Stimulated activated effector memory CD8-positive, alpha-beta T cell treated with anti-CD3 and anti-CD28 coated beads, Interleukin-12 subunit alpha, Interleukin-12 subunit beta, amount 100 ng/mL, for 72 hours (primary cell): Measurements from ENCODE around the gene PITX2.

ENCODE experiments used
- ATAC-seq: fragments of 150-1000 bp; cut with Tn5 transposase; 2 replicates; pipeline ENCODE4 v1.10.0; 2021
- DNase-seq, 2 donors: peaks; one replicate each; pipeline ENCODE4 v3.0.0; 2021 to 2022; ENCODE audit warnings: low spot score in 2 of 2
- H3K27ac Mint-ChIP-seq: one replicate; pipeline ENCODE4 v1.8.0; 2022; ENCODE audit warnings: mild to moderate bottlenecking, mixed read lengths
- H3K36me3 Mint-ChIP-seq: one replicate; pipeline ENCODE4 v1.8.0; 2022; ENCODE audit warnings: mild to moderate bottlenecking, mixed read lengths
- H3K4me1 Mint-ChIP-seq: one replicate; pipeline ENCODE4 v1.8.0; 2022; ENCODE audit warnings: mixed read lengths
- H3K4me3 Mint-ChIP-seq: one replicate; pipeline ENCODE4 v1.8.0; 2022; ENCODE audit warnings: mild to moderate bottlenecking, mixed read lengths
- H3K9me3 Mint-ChIP-seq: one replicate; pipeline ENCODE4 v1.8.0; 2022; ENCODE audit warnings: mixed read lengths

Gene PITX2

GRCh38 chr4:110630688-110631402 lies 8.0 kb upstream of the PITX2 start:
- no peak overlapping the region for H3K4me3 Mint-ChIP-seq
- no peak overlapping the region for H3K27ac Mint-ChIP-seq
- H3K4me1 Mint-ChIP-seq: peaks cover 14% of the 10 kb centered on the region
- ATAC-seq (no peak), DNase-seq (no peak)
- peaks cover 13% of the 10 kb centered on the region for H3K36me3 Mint-ChIP-seq
- no peaks in the 10 kb centered on the region for H3K9me3 Mint-ChIP-seq

- H3K36me3 Mint-ChIP-seq: peaks cover 13% of the 10 kb centered on the region
- H3K9me3 Mint-ChIP-seq: no peaks in the 10 kb centered on the region
- no peak overlapping the region for H3K27ac Mint-ChIP-seq
- ATAC-seq (no peak), DNase-seq (no peak)
- no peak overlapping the region for H3K4me3 Mint-ChIP-seq
- H3K4me1 Mint-ChIP-seq: peaks cover 14% of the 10 kb centered on the region
Observed at GRCh38 chr4:110629780-110630687, 7.2 kb upstream of the PITX2 start.

- H3K36me3 Mint-ChIP-seq: peaks cover 13% of the 10 kb centered on the region
- H3K27ac Mint-ChIP-seq: no peak overlapping the region
- H3K4me3 Mint-ChIP-seq: no peak overlapping the region
- no peak for DNase-seq
- no peaks in the 10 kb centered on the region for H3K9me3 Mint-ChIP-seq
- no peak for ATAC-seq
- H3K4me1 Mint-ChIP-seq: peaks cover 14% of the 10 kb centered on the region
Observed at GRCh38 chr4:110629214-110629754, 6.4 kb upstream of the PITX2 start.

- Mint-ChIP-seq H3K9me3 (no peaks in the 10 kb centered on the region), H3K4me3 (no peak overlapping the region), H3K36me3 (peaks cover 13% of the 10 kb centered on the region), H3K4me1 (peaks cover 14% of the 10 kb centered on the region), H3K27ac (no peak overlapping the region)
- DNase-seq (no peak), ATAC-seq (no peak)
Observed at GRCh38 chr4:110628663-110629213, 5.9 kb upstream of the PITX2 start.

GRCh38 chr4:110627977-110628662 lies 5.2 kb upstream of the PITX2 start:
- ATAC-seq: no peak
- no peak overlapping the region for H3K27ac Mint-ChIP-seq
- no peak for DNase-seq
- peaks cover 13% of the 10 kb centered on the region for H3K36me3 Mint-ChIP-seq
- H3K4me1 Mint-ChIP-seq: peaks cover 17% of the 10 kb centered on the region
- H3K4me3 Mint-ChIP-seq: no peak overlapping the region
- H3K9me3 Mint-ChIP-seq: no peaks in the 10 kb centered on the region

GRCh38 chr4:110626532-110627153 lies 3.8 kb upstream of the PITX2 start:
- H3K27ac Mint-ChIP-seq: no peak overlapping the region
- H3K9me3 Mint-ChIP-seq: no peaks in the 10 kb centered on the region
- no peak overlapping the region for H3K4me3 Mint-ChIP-seq
- peaks cover 20% of the 10 kb centered on the region for H3K4me1 Mint-ChIP-seq
- no peak for DNase-seq
- peaks cover 7% of the 10 kb centered on the region for H3K36me3 Mint-ChIP-seq
- no peak for ATAC-seq

- Mint-ChIP-seq H3K9me3 (no peaks in the 10 kb centered on the region), H3K4me1 (peaks cover 23% of the 10 kb centered on the region), H3K4me3 (no peak overlapping the region), H3K27ac (no peak overlapping the region), H3K36me3 (peaks cover 7% of the 10 kb centered on the region)
- no peak for DNase-seq
- no peak for ATAC-seq
Observed at GRCh38 chr4:110625576-110626257, 2.8 kb upstream of the PITX2 start.

- no peaks in the 10 kb centered on the region for H3K9me3 Mint-ChIP-seq
- ATAC-seq (no peak), DNase-seq (no peak)
- H3K36me3 Mint-ChIP-seq: peaks cover 3% of the 10 kb centered on the region
- no peak overlapping the region for H3K4me3 Mint-ChIP-seq
- peaks cover 23% of the 10 kb centered on the region for H3K4me1 Mint-ChIP-seq
- H3K27ac Mint-ChIP-seq: no peak overlapping the region
Observed at GRCh38 chr4:110624904-110625494, 2.1 kb upstream of the PITX2 start.

- ATAC-seq (no peak), DNase-seq (no peak)
- no peaks in the 10 kb centered on the region for H3K9me3 Mint-ChIP-seq
- no peak overlapping the region for H3K27ac Mint-ChIP-seq
- no peak overlapping the region for H3K4me3 Mint-ChIP-seq
- H3K4me1 Mint-ChIP-seq: peaks cover 28% of the 10 kb centered on the region
- no peaks in the 10 kb centered on the region for H3K36me3 Mint-ChIP-seq
Observed at GRCh38 chr4:110624398-110624780, 1.5 kb upstream of the PITX2 start.

- Mint-ChIP-seq H3K27ac (no peak overlapping the region), H3K4me3 (peak overlapping the region; percentile 58)
Observed at GRCh38 chr4:110623718-110624397, 981 bp upstream of the PITX2 start.

GRCh38 chr4:110621839-110622751 lies 782 bp downstream of the PITX2 start:
- Mint-ChIP-seq H3K9me3 (no peaks in the 10 kb centered on the region), H3K36me3 (no peaks in the 10 kb centered on the region), H3K4me3 (peak overlapping the region; percentile 58), H3K27ac (no peak overlapping the region), H3K4me1 (peaks cover 44% of the 10 kb centered on the region)
- DNase-seq (no peak), ATAC-seq (no peak)

More at GRCh38 chr4:110623718-110624397, 981 bp upstream of the PITX2 start:
- DNase-seq (no peak), ATAC-seq (no peak)
- no peaks in the 10 kb centered on the region for H3K36me3 Mint-ChIP-seq
- no peaks in the 10 kb centered on the region for H3K9me3 Mint-ChIP-seq
- peaks cover 33% of the 10 kb centered on the region for H3K4me1 Mint-ChIP-seq

- ATAC-seq: no peak
- no peaks in the 10 kb centered on the region for H3K9me3 Mint-ChIP-seq
- H3K27ac Mint-ChIP-seq: no peak overlapping the region
- H3K4me1 Mint-ChIP-seq: peaks cover 44% of the 10 kb centered on the region
- no peak for DNase-seq
- H3K4me3 Mint-ChIP-seq: peak overlapping the region; percentile 58
- no peaks in the 10 kb centered on the region for H3K36me3 Mint-ChIP-seq
Observed at GRCh38 chr4:110621328-110621812, 1.5 kb downstream of the PITX2 start.
